NCI-H345 treated with DMSO at 0.1 percent for 48 hours (cell line): ENCODE results near the gene SETD1B.

ENCODE experiments used
- DNase-seq: peaks from one replicate; lab custom pipeline; 2025; ENCODE audit not compliant: unreplicated experiment; lab: John Stamatoyannopoulos, UW

SETD1B gene

DNA sequence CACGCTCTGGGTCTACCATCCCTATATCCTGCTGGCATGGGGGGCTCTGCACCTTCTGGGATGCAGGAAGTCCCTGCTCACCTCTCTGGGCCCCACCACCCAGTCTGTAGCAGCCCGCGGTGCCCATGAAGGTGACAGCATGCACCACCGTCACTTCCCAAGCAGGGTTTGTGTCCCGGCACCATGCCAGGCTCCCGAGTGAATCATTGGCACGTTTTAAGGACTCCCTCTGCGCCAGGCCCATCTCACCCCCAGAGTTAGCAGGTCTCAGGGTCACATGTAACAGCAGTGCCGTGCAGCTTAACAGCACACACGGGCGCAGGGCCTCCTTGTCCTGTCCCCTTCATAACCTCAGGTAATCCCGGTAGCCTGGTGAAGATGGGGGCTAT is 19.9 kb downstream of the SETD1B start:
- DNase-seq, result no peak

DNA sequence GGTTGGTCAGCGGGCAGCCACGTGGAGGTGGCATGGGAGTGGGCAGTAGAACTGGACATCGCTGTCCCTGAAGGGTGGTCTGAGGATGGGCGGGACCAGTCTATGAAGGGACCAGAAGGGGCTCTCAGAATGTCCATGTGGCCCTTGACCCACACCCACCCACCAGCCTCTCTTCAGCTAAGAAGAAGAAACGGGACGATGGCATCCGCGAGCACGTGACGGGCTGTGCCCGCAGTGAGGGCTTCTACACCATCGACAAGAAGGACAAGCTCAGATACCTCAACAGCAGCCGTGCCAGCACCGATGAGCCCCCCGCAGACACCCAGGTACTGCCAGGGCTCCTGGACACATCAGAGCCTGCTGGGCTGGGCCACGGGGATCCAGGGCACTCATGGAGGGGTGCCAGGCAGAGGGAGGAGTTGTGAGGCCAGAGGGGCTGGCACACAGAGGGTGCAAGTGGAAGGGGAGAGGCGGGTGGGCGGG is 21.3 kb downstream of the SETD1B start:
- no peak for DNase-seq

DNA sequence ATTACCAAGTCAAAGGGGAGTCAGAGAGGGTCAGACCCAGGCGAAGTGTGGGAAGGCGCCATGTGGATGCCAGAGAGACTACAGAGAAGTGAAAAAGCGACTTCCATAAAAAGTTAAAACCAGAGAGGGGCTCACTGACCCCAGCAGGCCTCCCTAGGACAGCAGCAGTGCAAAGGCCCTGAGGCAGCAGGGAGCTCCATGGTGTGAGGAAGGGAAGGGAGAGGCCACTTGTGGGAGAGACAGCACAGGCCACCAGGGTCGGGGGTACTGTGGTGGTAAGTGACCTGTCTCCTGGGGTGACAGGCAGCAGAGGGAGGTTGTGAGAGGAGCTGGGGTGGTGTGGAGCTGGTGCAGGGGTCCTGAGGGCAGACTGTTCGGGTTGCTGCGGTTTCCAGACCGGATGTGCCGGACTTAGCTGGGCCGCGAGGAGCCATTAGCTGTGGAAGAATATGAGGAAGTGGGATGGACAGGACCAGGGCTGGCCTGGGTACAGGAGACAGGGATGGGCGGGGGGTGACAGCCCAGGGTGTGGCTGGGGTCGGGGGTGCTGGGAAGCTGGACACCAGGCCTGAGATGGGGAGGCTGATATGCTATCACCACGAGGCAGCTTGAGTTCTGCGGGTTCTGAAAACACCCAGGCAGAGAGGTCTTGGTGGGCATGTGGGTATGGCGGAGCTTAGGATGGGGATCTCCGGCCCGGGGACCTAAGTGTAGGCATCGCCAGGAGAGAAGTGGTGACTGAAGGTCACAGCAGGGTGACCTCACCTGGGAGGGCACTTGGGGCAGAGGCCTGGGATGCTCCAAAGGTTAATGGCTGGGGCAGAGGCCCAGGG is 22.7 kb downstream of the SETD1B start:
- DNase-seq, result no peak

DNA sequence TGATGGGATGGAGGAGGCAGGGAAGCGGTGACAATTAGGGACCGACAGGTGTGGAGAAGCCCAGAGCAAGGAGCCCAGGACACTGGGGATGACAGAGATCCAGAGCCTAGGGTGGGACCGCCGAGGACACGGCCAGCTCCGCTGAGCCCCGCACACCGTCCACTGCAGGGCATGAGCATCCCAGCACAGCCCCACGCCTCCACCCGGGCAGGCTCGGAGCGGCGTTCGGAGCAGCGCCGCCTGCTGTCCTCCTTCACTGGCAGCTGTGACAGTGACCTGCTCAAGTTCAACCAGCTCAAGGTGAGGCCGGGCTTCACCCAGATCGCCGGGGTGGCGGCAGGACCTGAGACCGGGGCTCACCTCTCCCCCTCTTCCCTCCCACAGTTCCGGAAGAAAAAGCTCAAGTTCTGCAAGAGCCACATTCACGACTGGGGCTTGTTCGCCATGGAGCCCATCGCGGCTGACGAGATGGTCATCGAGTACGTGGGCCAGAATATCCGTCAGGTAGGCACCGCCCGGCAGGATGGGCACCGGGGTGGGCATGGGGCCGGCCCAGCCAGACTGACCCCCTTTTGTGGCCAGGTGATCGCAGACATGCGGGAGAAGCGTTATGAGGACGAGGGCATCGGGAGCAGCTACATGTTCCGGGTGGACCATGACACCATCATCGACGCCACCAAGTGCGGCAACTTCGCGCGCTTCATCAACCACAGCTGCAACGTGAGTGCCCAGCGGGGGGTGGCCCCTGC is 23.7 kb downstream of the SETD1B start:
- no peak for DNase-seq

DNA sequence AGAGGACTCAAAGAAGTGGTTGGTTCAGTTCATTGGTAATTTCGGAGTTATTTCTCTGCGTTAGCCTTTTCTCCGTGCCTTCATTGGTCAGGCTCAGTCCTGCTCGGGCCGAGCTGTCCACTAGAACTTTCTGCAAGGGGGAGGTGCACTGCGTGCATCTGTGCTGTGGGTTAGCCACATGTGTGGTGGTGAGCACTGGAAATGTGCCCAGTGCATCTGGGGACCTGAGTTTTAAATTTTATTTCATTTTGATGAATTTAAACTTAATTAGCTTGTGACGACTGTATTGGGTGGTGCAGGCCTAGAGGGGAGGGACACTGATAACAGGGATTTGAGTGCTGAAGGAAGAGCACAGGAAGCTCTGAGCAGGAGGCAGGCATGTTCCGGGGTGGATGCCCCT is 24.5 kb downstream of the SETD1B start:
- no peak for DNase-seq

DNA sequence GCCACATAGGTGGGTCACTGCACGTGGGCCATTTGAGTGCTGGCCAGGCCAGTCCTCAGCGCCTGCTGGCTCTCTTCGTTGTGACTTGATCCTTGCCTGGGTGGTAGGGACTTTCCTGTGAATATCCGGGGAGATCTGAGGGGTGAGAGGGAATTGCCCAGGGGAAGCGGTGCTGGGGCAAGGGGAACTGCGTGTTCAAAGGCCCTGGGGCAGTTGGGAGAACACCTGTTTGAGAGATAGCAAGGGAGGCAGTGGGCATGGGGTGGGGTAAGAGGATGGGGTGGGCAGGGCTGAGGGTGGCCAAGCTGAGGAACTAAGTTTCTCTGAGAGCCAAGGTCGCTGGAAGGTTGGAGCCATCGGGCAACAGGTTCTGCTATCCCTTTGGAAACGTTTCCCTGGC is 25.0 kb downstream of the SETD1B start:
- no peak for DNase-seq

DNA sequence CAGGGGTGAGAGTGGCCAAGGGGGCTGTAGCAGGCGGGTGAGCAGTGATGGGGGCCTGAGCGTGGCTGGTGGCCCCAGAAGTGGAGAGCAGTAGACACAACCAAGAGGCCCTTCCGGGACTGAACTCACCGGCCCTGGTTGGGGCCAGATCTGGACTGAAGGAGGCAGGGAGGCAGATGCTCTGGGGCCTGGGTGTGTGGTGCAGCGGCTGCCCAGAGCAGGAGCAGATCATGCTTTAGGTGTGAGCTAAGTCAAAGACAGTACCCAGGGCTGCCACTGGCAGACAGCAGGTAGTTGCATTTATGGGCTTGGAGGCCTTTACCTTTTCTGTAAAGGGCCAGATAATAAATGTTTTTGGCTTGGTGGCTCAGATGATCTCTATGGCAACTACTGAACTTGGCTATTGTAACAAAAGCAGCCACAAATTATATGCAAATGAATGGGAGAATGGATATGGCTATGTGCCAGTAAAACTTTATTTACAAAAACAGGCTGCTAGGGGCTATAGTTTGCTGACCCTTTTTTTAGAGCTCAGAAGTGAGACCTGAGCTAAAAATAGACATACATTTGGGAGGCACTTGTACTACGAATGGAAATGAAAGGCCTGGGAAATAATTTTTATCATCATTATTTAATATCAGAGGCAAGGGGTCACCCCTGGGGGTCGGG is 25.6 kb downstream of the SETD1B start:
- DNase-seq, result no peak

DNA sequence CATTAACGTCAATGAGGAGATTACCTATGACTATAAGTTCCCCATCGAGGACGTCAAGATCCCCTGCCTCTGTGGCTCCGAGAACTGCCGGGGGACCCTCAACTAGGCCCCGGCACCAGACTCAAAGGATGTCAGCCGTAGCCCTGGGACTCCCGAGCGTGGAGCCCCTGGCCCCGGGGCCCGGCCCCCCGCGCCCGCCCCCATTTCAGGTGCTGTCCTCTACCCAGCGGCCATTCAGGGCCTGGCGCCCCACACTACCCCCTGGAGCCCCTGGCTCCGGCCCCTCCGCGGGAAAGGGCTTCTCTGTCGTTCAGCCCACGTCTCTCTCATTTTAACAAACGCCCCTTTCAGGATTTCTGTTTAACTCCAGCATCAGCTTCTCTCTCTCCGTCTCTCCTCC is 26.3 kb downstream of the SETD1B start:
- DNase-seq, result no peak

DNA sequence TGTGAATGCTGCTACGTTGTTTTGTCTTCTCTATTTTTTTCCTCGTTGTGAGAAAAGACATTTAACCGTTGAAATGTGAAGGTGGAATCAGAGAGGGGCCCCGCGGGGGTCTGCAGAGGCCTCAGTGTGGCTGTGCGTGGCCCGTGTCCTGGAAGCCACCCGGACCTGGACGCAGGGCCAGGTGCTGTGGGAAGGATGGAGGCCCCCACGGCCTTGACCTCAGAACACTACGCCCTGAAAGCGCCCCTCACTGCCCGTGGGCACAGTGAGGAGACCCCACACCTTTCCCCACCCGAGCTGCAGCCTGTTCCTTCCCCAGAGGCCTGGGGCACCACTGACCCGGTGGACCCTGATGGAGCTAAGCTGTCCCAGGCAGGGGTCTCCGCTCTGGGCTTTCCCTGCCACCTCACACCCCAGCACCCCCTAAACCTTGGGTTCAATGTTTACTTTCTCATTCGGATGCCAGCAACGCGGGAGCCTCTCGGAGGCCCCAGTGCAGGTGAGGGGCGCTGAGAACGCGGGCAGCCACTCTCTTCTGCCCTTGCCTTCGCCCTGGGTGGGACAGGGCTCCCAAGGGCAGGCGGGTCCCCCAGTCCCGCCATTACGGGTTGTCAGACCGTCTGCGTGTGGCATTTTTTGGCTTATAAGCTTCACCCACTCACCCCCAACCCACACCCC is 26.9 kb downstream of the SETD1B start:
- DNase-seq, result no peak

DNA sequence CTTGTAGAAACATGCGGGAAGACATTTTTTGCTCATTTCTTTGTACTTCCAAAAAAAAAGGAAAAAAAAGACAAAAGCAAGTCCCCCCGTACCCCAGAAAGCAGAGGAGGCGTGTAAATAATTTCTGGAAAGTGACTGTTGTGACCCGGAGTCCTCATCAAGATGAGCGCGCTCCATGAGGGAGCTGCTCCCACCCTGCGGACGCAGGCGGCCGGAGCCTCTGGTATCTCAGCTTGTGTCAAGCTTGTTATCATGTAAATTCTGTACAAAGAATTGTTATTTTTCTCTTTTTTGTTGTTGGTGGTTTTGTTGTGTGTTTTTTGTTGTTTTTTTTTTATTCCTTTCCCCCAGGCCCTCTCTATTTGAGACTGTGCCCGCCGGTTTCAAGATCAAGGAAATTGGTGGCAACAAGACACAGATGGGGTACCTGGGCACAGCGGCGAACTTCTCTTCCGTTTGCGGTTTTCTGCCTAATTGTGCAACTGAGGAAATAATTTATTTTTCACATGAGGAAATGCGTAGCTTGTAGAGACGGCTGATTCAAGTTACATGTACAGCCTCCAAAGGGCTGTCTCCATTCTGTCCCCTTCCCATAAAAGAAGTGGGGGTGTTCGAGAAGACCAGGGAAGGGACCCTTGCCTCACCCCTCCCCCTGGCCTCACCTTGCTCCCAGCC is 27.9 kb downstream of the SETD1B start:
- DNase-seq, result no peak

DNA sequence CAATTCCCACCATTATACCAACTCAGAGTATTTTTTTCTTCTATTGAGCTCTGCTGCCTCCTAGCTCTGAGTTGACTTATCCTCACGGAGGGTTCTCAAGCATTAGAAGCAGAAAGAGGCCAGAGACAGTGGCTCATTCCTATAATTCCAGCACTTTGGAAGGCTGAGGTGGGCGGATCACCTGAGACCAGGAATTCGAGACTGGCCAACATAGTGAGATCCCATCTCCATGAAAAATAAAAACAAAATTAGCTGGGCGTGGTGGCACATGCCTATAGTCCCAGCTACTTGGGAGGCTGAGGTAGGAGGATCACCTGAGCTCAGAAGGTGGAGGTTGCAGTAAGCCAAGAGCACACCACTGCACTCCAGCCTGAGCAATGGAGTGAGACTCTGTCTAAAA is 33.9 kb downstream of the SETD1B start:
- DNase-seq, result no peak

DNA sequence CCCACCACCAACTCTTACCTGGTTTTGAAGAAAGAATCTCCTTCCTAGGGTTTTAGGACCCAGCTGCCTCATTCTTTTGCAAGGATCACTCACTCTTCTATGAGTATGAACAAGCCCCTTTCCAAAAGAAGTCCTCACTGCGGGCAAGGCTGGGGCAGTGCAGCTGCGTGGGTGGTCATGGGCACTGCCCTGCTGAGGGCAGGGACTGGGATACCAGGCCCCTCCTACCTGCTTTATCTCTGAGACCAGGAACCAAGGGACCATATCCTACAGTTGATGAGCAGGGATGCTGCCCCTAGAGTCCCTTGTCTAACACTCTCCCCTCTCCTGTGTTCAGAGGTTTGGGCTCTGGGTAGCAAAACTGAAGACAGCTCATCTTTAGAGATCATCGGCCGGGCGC is 34.3 kb downstream of the SETD1B start:
- peak; percentile 1 for DNase-seq

DNA sequence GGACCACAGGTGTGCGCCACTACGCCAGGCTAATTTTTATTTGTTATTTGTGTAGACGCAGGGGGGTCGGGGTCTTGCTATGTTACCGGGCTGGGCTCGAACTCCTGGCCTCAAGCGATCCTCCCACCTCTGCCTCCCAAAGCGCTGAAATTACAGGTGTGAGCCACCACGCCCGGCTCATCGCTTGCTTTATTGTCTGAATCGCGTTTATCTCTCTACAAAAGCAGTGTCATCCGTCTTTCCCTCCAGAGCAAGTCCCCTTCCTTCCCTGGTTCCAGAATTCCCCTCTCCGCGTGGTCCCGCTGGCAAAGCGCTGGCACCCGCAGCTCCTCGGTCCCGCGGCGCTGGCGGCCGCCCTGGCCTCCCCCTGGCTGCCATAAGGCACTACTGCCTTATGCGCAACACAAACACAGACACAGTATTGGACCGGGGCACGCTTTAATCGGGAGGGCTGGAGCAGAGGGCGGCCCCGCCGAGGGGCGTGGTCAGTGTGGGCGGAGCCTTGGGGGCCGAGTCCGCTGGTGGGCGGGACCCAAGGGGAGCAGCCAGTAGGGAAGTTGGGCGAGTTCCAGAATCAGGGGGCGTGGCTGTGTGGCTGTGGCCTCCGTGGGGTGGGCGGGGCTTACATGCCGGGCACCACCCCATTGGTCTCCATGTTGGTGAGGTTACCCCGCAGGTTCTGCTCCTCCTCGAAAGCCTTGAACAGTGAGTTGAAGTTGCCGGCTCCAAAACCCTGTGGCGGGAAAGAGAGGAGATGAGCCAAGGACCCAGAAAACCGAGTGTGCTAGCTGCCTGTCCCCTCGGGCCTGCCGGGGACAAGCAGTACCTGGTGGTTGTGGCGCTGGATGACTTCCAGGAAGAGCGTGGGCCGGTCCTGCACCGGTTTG is 35.5 kb downstream of the SETD1B start:
- DNase-seq, result peak; percentile 95

DNA sequence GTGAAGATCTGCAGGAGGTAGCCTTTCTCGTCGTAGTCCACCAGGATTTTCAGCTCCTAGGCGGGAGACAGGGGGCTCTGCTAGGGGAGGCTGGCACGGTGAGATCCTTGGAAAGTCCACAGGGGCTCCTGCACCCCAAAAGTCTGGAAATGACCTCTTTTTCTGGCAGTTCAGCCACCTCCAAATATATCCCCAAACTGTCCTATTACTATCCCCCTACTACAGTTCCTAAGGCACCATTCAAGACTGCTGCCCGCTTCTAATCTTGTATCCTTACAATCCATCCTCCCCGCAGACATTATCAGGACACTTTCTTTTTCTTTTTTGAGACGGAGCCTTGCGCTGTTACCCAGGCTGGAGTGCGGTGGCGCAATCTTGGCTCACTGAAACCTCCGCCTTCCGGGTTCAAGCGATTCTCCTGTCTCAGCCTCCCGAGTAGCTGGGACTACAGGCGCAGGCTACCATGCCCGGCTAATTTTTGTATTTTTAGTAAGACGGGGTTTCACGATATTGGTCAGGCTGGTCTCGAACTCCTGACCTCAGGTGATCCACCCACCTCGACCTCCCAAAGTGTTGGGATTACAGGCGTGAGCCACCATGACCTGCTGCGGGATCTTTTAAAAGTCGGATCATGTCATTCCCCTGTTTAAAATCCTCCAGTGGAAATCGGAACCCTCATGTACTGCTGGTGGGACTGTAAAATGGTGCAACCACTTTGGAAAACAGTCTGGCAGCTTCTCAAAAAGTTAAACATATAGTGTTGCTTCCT is 36.4 kb downstream of the SETD1B start:
- no peak for DNase-seq

DNA sequence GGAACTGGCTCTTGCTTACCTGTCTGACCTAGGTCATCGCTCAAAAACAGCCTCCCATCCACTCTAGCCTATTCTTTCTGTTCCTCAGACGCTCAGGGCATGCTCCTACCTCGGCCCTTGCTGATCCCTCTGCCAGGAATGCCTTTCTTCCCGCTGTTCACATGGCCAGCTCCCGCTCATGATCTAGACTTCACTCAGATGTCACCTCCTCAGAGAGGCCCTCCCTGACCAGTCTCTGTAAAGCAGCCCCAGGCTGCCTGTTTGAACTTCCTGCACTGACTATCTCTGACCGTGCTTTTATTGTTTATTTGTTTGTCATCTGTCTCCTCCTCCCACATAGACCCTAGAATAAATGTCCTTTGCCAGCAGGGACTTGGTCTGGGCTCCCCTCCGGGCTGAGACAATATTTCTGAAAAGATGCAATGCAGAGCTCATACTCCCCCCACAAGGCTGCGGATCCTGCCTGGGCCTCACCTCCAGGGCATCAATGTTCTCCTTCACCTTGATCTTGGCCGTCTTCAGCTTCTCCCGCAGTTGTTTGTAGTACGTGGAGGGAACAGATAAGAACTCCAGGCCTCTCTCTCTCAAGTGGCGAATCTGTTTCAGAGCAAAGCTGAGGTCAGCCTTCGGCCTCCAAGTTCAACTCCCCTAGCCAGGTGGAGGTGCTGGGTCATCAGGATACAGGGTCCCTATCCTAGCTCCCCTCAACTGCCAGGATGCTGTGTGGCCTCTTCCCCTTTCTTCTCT is 39.6 kb downstream of the SETD1B start:
- no peak for DNase-seq

DNA sequence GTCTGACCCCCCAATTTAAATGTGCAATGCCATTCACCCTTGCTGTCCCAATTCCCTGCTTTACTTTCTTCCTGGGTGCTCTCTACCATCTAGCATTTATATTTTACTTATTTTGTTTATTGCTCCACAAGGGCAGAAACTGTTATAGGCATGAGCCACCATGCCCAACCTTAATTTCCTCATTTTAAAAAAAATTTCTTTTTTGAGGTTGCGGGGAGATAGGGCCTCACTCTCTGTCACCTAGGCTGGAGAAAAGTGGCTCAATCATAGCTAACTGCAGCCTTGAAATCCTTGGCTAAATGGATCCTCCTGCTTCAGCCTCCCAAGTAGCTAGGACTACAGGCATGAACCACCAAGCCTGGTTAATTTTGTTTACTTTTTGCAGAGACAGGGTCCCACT is 41.9 kb downstream of the SETD1B start:
- DNase-seq, result no peak

DNA sequence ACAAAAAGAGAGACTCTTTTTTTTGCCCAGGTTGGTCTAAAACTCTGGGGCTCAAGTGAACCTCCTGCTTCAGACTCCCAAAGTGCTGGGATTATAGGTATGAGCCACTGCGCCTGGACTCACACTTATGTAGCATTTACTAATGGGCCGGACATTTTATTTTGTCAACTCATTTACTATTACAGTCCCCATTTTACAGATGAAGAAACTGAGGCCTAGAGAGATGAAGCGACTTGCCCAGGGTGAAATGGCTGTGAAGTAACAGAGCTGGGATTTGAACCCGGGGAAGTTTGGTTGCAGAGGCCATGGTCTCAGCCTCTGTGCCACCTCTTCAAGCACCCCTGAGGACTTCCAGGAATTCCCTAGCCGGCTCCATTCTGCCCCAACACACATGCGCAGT is 45.4 kb downstream of the SETD1B start:
- DNase-seq, result no peak

DNA sequence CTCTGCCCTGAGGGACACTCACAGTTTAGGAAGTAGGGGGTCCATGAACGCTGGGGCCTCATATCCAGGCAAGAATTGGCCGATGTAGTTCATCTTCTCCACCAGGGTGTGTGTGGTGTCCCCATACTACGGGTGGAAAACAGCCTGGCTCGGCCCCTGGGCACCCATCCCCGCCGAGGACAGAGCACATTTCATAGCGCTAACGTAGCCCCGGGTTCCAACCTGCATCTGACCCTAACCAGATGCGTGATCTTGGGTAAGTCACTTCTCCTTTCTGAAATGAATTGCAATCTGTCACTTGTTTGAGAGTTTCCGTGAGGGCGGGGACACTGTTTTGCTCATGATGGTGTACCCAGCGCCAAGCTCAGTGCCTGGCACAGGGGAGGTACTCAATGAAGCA is 45.9 kb downstream of the SETD1B start:
- no peak for DNase-seq
